Subcutaneous adipose tissue (tissue), 4 donors: ENCODE data around the gene TCF3. TPM values are rescaled to one million over a fixed set of nuclear protein-coding genes. Genes with fewer than 3 reads are reported as not detected.

Source experiments
- total RNA-seq, 4 donors: library from RNA; depleted of rRNA; stranded (reverse); fragments of >200 nt; gene quantifications; one replicate each; pipeline ENCODE4 v1.1.0, GENCODE V29; 2016
- TF ChIP-seq, protein P1 (sequence below): fragments of 450-650 bp; IDR thresholded peaks from one replicate; pipeline ENCODE4 v1.5.1; 2016; ENCODE audit warnings: low read depth, mild to moderate bottlenecking, control low read depth, antibody characterized with exemption, moderate library complexity

Gene TCF3
- total RNA-seq, 4 donors from 2014 or later, result 13.0 to 34.8 (median 22.9) TPM

DNA sequence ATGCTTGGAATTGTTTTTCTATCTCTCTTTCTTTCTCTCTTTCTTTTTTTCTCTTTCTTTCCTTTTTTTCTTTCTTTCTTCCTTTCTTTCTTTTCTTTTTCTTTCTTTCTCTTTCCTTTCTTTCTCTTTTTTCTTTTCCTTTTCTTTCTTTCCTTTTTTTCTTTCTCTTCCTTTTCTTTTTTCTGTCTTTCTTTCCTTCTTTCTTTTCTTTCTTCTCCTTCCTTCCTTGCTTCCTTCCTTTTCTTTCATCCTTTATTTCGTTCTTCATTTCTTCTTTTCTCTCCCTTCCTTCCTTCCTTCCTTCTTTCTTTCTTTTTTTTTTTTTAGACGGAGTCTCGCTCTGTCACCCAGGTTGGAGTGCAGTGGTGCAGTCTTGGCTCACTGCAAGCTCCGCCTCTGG lies 82.4 kb downstream of the TCF3 start:
- TF ChIP-seq, protein P1, sequence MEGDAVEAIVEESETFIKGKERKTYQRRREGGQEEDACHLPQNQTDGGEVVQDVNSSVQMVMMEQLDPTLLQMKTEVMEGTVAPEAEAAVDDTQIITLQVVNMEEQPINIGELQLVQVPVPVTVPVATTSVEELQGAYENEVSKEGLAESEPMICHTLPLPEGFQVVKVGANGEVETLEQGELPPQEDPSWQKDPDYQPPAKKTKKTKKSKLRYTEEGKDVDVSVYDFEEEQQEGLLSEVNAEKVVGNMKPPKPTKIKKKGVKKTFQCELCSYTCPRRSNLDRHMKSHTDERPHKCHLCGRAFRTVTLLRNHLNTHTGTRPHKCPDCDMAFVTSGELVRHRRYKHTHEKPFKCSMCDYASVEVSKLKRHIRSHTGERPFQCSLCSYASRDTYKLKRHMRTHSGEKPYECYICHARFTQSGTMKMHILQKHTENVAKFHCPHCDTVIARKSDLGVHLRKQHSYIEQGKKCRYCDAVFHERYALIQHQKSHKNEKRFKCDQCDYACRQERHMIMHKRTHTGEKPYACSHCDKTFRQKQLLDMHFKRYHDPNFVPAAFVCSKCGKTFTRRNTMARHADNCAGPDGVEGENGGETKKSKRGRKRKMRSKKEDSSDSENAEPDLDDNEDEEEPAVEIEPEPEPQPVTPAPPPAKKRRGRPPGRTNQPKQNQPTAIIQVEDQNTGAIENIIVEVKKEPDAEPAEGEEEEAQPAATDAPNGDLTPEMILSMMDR, result no peak

GRCh38 chr19:1568320-1569019 lies 83.9 kb downstream of the TCF3 start, which contains the start of gene MEX3D:
Gene MEX3D (minus strand): TSS chr19:1568325. CDS start chr19:1568058, 267 bp downstream.
- TF ChIP-seq, protein P1, result no peak

- TF ChIP-seq, protein P1, result no peak
Measured at GRCh38 chr19:1567848-1568227, 84.6 kb downstream of the TCF3 start.

DNA sequence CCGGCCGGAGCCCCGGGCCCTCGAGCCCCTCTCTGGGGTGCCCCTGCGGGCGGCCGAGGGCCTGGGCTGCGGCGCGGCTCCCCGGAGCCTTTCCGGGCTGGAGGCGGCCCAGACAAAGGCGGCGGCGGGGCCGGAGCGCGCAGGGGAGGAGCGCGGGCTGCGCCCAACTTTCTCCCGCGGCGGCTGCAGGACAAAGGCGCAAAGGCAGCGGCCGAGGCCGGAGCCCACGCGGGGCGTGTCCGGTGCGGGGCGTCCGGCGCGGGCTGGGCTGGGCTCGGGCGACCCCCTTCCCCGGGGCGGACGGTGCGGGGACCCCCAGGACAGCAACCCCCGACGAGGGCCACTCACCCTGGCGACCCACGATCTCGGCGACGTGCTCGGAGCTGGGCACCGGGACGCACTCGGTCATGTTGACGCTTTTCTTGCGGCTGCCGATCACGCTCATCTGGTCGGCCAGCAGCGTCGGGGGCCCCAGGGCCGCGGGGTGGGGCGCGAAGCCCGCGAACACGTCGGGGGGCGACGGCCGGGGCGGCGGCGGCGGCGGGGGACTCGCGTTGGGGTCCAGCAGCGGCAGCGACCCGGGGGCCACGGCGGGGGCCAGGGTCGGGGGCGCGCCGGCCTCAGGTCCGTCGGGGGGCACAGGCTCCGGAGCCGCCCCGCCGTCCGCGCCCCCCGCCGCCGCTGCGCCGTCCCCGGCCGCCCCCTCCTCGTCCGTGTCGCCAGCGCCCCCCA lies 85.1 kb downstream of the TCF3 start:
- TF ChIP-seq, protein P1, result no peak

- TF ChIP-seq, protein P1, result no peak
Measured at GRCh38 chr19:1566392-1567115, 85.9 kb downstream of the TCF3 start.

GRCh38 chr19:1563251-1563650 lies 89.2 kb downstream of the TCF3 start:
- TF ChIP-seq, protein P1, result no peak

GRCh38 chr19:1561236-1561842 lies 91.1 kb downstream of the TCF3 start:
- TF ChIP-seq, protein P1, result no peak
